Measurements from ENCODE around the gene SHBG.

SHBG gene

GRCh38 chr17:7587420-7588151, 42.3 kb upstream of the SHBG start:
- peak; percentile 36 for DNase-seq (ENCODE audit: low read depth)
- peak overlapping the region; percentile 8 for H3K4me3 ChIP-seq (ENCODE audit: low read length)
- peak; percentile 9 for TF ChIP-seq CTCF (conservative IDR thresholded peaks at IDR 0.05; ENCODE audit: low read depth, low read length)

GRCh38 chr17:7588553-7589203, 41.3 kb upstream of the SHBG start:
- DNase-seq (ENCODE audit: low read depth) = no peak
- no peak for TF ChIP-seq CTCF (conservative IDR thresholded peaks at IDR 0.05; ENCODE audit: low read depth, low read length)
- peak overlapping the region; percentile 39 for H3K4me3 ChIP-seq (ENCODE audit: low read length)

GRCh38 chr17:7589204-7589868, 40.6 kb upstream of the SHBG start:
- H3K4me3 ChIP-seq (ENCODE audit: low read length) = peak overlapping the region; percentile 39
- TF ChIP-seq CTCF (conservative IDR thresholded peaks at IDR 0.05; ENCODE audit: low read depth, low read length) = peak; percentile 90
- DNase-seq (ENCODE audit: low read depth) = peak; percentile 43

- no peak for TF ChIP-seq CTCF (conservative IDR thresholded peaks at IDR 0.05; ENCODE audit: low read depth, low read length)
- DNase-seq (ENCODE audit: low read depth) = no peak
- H3K4me3 ChIP-seq (ENCODE audit: low read length) = peak within 1 kb of the TSS; percentile 39
Measured at GRCh38 chr17:7589891-7590691, 39.8 kb upstream of the SHBG start, which contains the start of gene SOX15. Gene SOX15, minus strand, starts transcription at chr17:7590094. Its CDS starts 418 bp downstream, at chr17:7589676.

GRCh38 chr17:7590743-7591142, 39.2 kb upstream of the SHBG start:
- TF ChIP-seq CTCF (conservative IDR thresholded peaks at IDR 0.05; ENCODE audit: low read depth, low read length) = no peak
- peak; percentile 91 for DNase-seq (ENCODE audit: low read depth)
- H3K4me3 ChIP-seq (ENCODE audit: low read length) = no peak overlapping the region

GRCh38 chr17:7591596-7591995, 38.3 kb upstream of the SHBG start:
- no peak overlapping the region for H3K4me3 ChIP-seq (ENCODE audit: low read length)
- no peak for DNase-seq (ENCODE audit: low read depth)
- no peak for TF ChIP-seq CTCF (conservative IDR thresholded peaks at IDR 0.05; ENCODE audit: low read depth, low read length)

All from retinal pigment epithelial cell (primary cell).